PFSK-1 (cell line): ENCODE data around the gene C10orf71.

Experiments
- POLR2AphosphoS5 ChIP-seq: IDR thresholded peaks from 2 replicates; pipeline ENCODE4 v1.6.1; 2012; ENCODE audit warnings: low read depth, mild to moderate bottlenecking, control low read depth, low read length, moderate library complexity
- SIN3A ChIP-seq: IDR thresholded peaks from 2 replicates; pipeline ENCODE4 v1.6.1; 2012; ENCODE audit warnings: mild to moderate bottlenecking, low read length, moderate library complexity, borderline replicate concordance; ENCODE audit not compliant: insufficient read depth
- TF ChIP-seq, protein P1 (sequence below), 2 experiments: IDR thresholded peaks; 2 replicates each; pipeline versions ENCODE4 v1.6.1 to v1.8.0; 2011 to 2012; ENCODE audit warnings: low read depth in 2 of 2, low read length in 2 of 2, control low read depth in 1 of 2, inconsistent platforms in 1 of 2, mild to moderate bottlenecking in 1 of 2, moderate library complexity in 1 of 2; ENCODE audit not compliant: insufficient read depth in 1 of 2

DNA sequence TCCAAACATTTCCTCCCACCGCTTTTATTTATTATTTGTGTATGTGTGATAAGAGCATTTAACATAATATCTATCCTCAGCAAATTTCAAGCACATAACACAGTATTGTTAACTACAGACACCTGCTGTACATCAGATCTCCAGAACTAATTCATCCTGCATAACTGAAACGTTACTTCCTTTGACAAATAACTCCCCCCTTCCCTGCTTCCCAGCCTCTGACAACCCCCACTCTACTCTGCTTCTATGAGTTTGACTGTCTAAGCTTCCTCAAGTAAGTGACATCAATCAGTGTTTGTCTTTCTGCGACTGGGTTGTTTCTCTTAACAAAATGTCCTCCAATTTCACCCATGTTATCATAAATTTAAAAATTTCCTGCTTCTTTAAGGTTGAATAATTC lies 22.1 kb downstream of the C10orf71 start:
- TF ChIP-seq POLR2AphosphoS5: no peak
- TF ChIP-seq SIN3A: no peak
- TF ChIP-seq, protein P1, sequence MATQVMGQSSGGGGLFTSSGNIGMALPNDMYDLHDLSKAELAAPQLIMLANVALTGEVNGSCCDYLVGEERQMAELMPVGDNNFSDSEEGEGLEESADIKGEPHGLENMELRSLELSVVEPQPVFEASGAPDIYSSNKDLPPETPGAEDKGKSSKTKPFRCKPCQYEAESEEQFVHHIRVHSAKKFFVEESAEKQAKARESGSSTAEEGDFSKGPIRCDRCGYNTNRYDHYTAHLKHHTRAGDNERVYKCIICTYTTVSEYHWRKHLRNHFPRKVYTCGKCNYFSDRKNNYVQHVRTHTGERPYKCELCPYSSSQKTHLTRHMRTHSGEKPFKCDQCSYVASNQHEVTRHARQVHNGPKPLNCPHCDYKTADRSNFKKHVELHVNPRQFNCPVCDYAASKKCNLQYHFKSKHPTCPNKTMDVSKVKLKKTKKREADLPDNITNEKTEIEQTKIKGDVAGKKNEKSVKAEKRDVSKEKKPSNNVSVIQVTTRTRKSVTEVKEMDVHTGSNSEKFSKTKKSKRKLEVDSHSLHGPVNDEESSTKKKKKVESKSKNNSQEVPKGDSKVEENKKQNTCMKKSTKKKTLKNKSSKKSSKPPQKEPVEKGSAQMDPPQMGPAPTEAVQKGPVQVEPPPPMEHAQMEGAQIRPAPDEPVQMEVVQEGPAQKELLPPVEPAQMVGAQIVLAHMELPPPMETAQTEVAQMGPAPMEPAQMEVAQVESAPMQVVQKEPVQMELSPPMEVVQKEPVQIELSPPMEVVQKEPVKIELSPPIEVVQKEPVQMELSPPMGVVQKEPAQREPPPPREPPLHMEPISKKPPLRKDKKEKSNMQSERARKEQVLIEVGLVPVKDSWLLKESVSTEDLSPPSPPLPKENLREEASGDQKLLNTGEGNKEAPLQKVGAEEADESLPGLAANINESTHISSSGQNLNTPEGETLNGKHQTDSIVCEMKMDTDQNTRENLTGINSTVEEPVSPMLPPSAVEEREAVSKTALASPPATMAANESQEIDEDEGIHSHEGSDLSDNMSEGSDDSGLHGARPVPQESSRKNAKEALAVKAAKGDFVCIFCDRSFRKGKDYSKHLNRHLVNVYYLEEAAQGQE (IDR thresholded peaks at IDR 0.05; ENCODE audit: insufficient read depth in 1 of 2, low read depth in 2 of 2, low read length in 2 of 2): no peak
